GM19397 (cell line): ENCODE measurements around the gene BRF1.

Source experiments
- ATAC-seq: cut with Tn5 transposase; IDR thresholded peaks from one replicate; pipeline ENCODE4 v1.9.1; 2021; ENCODE audit warnings: mild to moderate bottlenecking, moderate library complexity; ENCODE audit not compliant: unreplicated experiment

Gene BRF1

GRCh38 chr14:105180592-105181548 is 119.9 kb downstream of the BRF1 start, which contains the start of gene NUDT14:
Gene NUDT14 (minus strand): TSS chr14:105181312. CDS start chr14:105181209, 103 bp downstream.
- ATAC-seq, result peak; percentile 72

GRCh38 chr14:105179191-105179590 is 121.6 kb downstream of the BRF1 start:
- ATAC-seq, result no peak

GRCh38 chr14:105178868-105179140 is 122.0 kb downstream of the BRF1 start:
- ATAC-seq, result no peak

- ATAC-seq, result no peak
Observed at GRCh38 chr14:105178069-105178867, 122.5 kb downstream of the BRF1 start.

GRCh38 chr14:105177082-105177481 is 123.7 kb downstream of the BRF1 start:
- ATAC-seq, result no peak

- no peak for ATAC-seq
Observed at GRCh38 chr14:105176513-105176912, 124.3 kb downstream of the BRF1 start.

- no peak for ATAC-seq
Observed at GRCh38 chr14:105173901-105174894, 126.6 kb downstream of the BRF1 start.

GRCh38 chr14:105173145-105173544 is 127.7 kb downstream of the BRF1 start:
- ATAC-seq, result no peak

- ATAC-seq, result no peak
Observed at GRCh38 chr14:105172476-105172875, 128.3 kb downstream of the BRF1 start.

- no peak for ATAC-seq
Observed at GRCh38 chr14:105171004-105171673, 129.7 kb downstream of the BRF1 start.

- ATAC-seq, result no peak
Observed at GRCh38 chr14:105169776-105170655, 130.8 kb downstream of the BRF1 start.

GRCh38 chr14:105168979-105169507 is 131.8 kb downstream of the BRF1 start:
- no peak for ATAC-seq

- ATAC-seq, result no peak
Observed at GRCh38 chr14:105168496-105168978, 132.3 kb downstream of the BRF1 start, which contains the start of gene JAG2. Gene JAG2 (minus strand): TSS chr14:105168776. CDS start chr14:105168420, 356 bp downstream.

GRCh38 chr14:105168093-105168420 is 132.7 kb downstream of the BRF1 start:
- no peak for ATAC-seq

GRCh38 chr14:105167303-105168092 is 133.3 kb downstream of the BRF1 start:
- no peak for ATAC-seq

- no peak for ATAC-seq
Observed at GRCh38 chr14:105166571-105167302, 134.1 kb downstream of the BRF1 start.

- ATAC-seq, result no peak
Observed at GRCh38 chr14:105165761-105166485, 134.9 kb downstream of the BRF1 start.
